ENCODE results near the gene TBCCD1.

TBCCD1 gene

GRCh38 chr3:186567072-186567921 lies at the start of gene TBCCD1:
TSS of gene TBCCD1 (minus strand) at chr3:186567339. CDS start at chr3:186564329, 3,010 bp downstream.
- peak; percentile 72 for DNase-seq

- no peak for DNase-seq
Measured at GRCh38 chr3:186616299-186616617, 49.1 kb upstream of the TBCCD1 start.

- peak; percentile 57 for DNase-seq
Measured at GRCh38 chr3:186614597-186615483, 47.7 kb upstream of the TBCCD1 start.

- DNase-seq = no peak
Measured at GRCh38 chr3:186614266-186614596, 47.1 kb upstream of the TBCCD1 start.

DNA sequence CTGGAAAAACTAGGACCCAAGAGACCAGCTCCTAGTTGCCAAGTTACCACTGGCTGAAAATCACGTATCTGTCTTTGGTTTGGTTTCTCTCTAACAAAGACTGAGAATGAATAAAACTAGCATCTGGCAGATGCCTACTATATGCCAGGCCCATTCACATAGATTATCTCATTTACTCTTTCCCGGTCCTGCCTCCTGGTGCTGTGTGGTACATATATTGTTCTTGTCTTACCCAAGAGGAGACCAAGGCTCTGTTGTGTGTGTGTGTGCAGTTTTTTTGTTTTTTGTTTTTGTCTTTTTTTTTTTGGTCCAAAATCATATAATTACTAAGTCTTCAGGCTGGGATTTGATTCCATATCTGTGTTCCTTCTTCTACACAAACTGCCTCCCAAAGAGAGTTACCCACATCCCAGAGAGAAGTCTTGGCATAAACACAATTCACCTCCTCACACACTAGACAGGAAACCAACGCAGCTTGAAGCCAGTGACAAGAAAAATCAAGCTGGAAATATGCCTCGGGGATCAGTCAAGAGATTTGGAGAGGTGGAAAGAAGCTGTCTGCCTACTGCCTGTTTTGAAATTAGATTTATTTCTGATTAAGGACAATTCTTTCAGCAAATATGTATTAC lies 46.6 kb upstream of the TBCCD1 start:
- DNase-seq = no peak

DNA sequence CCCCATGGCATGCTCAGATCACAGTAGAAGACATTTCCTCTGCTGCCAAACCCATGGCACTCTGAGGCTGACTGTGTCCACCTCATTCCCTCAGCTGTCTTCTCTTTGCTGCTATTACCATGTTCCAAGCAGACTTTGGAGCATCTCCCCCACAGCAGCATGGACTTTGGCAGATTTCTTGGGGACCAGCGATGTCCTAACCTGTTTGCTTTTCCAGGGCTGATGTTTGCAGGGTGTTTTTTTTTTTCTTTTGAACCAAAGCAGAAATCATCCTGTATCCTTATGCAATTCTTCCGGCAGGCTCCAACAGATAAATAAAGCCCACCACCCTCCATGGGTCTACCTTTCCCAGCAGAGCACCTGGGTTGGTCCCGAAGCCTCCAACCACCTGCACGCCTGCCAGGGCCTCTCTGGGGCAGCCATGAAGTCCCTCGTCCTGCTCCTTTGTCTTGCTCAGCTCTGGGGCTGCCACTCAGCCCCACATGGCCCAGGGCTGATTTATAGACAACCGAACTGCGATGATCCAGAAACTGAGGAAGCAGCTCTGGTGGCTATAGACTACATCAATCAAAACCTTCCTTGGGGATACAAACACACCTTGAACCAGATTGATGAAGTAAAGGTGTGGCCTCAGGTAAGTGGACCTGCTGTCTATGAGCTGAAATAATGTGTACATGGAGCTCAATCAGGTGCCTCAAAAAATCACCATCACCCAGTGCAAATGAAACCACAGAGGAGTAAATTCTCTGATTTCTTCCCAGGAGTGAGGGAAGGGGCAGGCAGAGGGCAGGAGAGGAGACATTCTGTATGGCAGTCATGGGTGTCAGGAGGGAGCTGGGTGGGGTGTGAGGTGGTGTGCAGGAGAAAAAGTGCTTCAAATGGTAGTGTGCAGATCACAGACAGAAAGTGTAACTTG lies 45.8 kb upstream of the TBCCD1 start, which contains the start of gene AHSG:
TSS of gene AHSG (plus strand) at position 340 of the 916 bp plus-strand sequence. CDS start at position 422, 82 bp downstream.
- DNase-seq = no peak

DNA sequence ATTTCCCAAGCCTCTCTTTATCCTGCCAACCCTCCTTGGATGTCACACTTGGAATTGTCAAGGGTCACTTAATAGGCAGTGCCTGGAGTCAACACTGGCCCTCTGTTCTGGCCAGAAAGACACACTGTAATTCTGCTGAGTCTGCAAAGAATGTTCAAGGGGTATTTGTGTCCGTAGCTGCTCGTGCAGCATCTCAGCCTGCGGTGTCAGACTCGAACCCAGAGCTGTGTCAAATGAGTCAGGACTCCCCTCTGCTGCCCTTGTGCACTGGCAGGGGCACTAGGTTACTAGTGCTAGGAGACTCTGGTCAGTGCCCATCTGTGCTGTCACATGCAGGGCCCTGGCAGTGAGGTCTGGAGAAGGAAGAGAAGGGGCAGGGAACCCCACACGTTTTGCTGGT lies 44.9 kb upstream of the TBCCD1 start:
- no peak for DNase-seq

- DNase-seq = peak; percentile 1
Measured at GRCh38 chr3:186609247-186609868, 42.2 kb upstream of the TBCCD1 start.

GRCh38 chr3:186608624-186609215 lies 41.6 kb upstream of the TBCCD1 start:
- DNase-seq = no peak

DNA sequence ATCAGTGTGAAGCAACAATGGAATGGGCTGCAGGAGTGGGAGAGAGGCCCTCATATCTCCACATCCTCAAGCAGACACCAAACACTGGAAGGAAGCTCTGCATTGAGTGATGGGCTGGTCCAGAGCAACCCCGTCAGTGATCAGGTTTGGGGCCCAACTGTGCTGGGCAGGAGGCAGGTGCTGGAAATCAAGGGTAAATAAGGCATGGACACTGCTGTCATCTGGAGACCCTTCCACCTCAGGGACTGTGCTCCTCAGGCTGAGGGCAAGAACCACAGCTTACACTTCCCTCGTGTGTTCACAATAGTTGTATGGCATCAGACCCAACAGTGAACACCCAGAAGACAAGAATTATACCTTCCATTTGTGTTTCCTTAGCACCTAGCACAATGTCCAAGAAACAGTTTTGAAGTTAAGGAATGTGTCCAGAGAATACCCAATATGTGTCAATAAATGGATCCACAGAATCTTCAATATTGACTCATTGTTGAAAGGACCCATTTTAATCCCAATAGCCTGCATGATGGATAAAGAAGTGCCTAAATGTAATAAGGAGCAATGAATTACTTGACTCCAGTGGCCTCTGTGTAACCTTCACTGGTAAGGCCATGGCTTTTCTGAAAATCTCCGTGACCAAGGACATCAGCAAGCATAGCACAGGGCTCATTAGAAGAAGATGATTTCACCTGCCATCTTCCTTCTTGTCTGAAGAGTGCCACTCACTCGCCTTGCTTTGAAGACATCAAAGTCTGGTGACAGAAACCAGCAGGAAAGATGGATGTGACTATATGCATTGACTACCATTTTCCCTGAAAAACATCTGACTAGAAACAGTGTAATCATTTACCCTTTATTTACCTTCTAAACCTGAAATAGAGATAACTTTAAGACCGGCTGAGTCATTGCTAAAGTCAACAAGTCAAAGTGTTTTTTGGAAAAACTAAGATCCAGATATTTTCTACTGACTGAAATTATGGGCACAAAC lies 38.7 kb upstream of the TBCCD1 start:
- DNase-seq = no peak

- DNase-seq = no peak
Measured at GRCh38 chr3:186605078-186605477, 37.9 kb upstream of the TBCCD1 start.

GRCh38 chr3:186603159-186603558 lies 36.0 kb upstream of the TBCCD1 start:
- peak; percentile 9 for DNase-seq

- no peak for DNase-seq
Measured at GRCh38 chr3:186600896-186601295, 33.8 kb upstream of the TBCCD1 start.

- no peak for DNase-seq
Measured at GRCh38 chr3:186599785-186600166, 32.6 kb upstream of the TBCCD1 start.

DNA sequence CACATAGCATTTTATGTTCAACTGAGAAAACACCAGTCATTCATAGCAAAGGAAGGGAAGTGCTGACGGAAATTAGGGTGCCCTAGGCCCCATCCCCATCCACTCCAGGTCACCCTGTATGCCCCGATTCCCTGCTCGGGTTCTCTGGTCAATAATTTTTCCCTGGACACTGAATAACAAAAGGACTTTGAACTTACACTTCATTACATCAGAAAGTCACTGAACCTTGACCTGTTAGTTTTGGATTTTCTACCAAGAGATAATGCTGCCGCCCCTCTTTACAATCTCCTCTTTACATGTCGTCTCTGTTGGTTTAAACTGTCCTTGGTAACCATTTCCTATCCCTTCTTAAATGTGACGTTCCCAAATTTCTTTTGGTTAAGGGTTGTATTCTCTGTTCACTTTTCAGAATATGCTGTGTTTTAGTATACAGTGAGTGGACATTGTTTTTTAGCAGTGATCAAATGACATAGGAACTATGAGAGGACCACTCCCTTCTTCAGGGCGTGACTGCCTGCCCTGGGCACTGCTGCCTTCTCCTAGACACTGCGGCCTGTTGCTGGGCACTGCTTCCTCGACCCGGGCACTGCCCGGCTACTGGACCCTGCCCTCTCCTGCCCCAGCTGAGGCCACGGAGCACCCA lies 32.1 kb upstream of the TBCCD1 start:
- DNase-seq = no peak

DNA sequence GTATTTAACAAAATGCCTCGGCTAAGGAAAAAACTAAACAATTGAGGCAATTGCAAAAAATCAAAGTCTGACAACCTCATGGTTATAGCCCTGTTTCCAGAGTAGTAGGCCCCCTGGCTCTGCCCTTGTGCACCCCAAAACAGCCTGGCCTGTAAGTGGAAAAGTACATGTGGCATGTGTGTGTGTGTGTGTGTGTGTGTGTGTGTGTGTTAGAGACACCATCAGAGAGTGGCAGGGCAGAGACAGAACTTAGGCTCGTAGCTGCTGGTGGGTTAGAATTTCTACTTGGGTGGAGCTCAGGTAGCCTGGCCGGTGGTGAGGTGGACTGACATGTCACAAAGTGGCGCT lies 31.6 kb upstream of the TBCCD1 start:
- no peak for DNase-seq

DNA sequence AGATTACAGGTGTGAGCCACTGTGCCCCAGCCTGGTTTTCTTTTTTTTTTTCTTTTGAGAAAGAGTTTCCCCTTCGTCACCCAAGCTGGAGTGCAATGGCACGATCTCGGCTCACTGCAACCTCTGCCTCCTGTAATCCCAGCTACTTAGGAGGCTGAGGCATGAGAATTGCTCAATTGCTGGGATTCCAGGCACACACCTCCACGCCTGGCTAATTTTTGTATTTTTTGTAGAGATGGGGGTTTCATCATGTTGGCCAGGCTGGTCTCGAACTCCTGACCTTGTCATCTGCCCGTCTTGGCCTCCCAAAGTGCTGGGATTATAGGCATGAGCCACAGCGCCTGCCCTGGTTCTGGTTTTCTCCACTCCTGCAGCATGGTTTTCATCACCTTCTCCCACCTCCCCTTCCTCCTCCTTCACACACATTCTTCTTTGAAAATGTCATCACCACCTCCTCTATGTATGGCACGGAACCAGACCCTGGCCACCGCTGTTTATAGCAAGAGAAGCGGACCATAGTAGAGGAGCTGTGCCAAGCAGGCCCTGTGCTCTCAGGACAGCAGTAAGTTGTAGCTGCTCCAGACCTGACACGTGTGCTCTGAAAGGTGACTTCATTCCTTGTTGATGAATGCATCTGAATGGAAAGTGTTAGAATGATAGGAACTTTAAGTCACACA lies 31.1 kb upstream of the TBCCD1 start:
- no peak for DNase-seq

DNA sequence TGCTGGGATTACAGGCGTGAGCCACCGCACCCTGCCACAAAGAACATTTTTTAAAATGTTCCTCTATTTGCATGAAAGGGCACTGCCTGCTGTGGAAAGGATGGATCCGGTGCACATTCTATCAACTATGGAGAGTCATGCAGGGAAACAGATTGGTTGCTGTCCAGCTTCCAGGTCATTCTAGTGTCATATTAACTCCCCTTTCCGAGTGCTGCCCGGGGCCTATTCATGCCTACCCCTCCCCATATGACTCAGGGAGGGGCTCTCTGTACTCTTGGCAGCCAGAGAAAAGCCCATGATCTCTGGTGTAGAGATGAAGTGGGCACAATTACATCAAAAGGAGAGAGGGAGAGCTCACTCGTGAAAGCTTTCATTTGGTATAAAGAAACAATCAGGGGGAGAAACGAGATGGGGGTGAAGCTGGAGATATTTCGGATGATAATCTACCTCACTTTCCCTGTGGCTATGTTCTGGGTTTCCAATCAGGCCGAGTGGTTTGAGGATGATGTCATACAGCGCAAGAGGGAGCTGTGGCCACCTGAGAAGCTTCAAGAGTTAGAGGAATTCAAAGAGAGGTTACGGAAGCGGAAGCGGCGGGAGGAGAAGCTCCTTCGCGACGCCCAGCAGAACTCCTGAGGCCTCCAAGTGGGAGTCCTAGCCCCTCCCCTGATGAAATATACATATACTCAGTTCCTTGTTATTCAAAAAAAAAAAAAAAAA lies 29.6 kb upstream of the TBCCD1 start:
- DNase-seq = no peak

Data from MV-4-11 (cell line).